CD4-positive, alpha-beta T cell (primary cell): ENCODE results near the gene LGR4. TPM values are rescaled to one million over a fixed set of nuclear protein-coding genes. Genes with fewer than 3 reads are reported as not detected.

ENCODE experiments used
- ATAC-seq: fragments of 200-7000 bp; cut with Tn5 transposase; one replicate; pipeline ENCODE4 v1.10.0; 2022; ENCODE audit warnings: mild to moderate bottlenecking; ENCODE audit not compliant: poor library complexity
- CTCF ChIA-PET: fragments of 350-600 bp; sonication (Branson Sonifier 250); formaldehyde crosslinking; loops from one replicate; lab custom pipeline; 2021; ENCODE audit warnings: antibody characterized with exemption, inconsistent platforms; lab: Charles Lee
- POLR2A ChIA-PET: fragments of 350-600 bp; sonication (Branson Sonifier 250); formaldehyde crosslinking; loops from one replicate; lab custom pipeline; 2021; ENCODE audit warnings: antibody characterized with exemption, inconsistent platforms; lab: Charles Lee
- DNase-seq, 14 experiments: peaks; one replicate each; pipeline ENCODE4 v3.0.0-alpha.2; 2013 to 2020; ENCODE audit warnings: mixed read lengths in 2 of 14
- H3K27ac ChIP-seq, 2 donors: one replicate each; pipeline versions ENCODE4 v1.5.1 to v1.7.0; 2013; ENCODE audit warnings: low read length in 2 of 2, low read depth in 1 of 2, mild to moderate bottlenecking in 1 of 2
- H3K27me3 ChIP-seq, 2 experiments: 1 replicate in 1 of 2; 2 replicates in 1 of 2; pipeline versions ENCODE4 v1.6.1 to v1.7.0; 2013; ENCODE audit warnings: low read length in 2 of 2, control low read depth in 1 of 2, mild to moderate bottlenecking in 1 of 2, moderate library complexity in 1 of 2; ENCODE audit not compliant: insufficient read depth in 2 of 2, control insufficient read depth in 1 of 2
- H3K36me3 ChIP-seq: one replicate; pipeline ENCODE4 v1.6.1; 2013; ENCODE audit warnings: low read length, control low read depth; ENCODE audit not compliant: insufficient read depth
- H3K4me1 ChIP-seq: one replicate; pipeline ENCODE4 v1.6.1; 2013; ENCODE audit warnings: low read length, control low read depth; ENCODE audit not compliant: insufficient read depth
- H3K4me3 ChIP-seq: one replicate; pipeline ENCODE4 v1.5.1; 2013; ENCODE audit warnings: mild to moderate bottlenecking, low read length, moderate library complexity
- H3K9me3 ChIP-seq, 2 experiments: 1 replicate in 1 of 2; 2 replicates in 1 of 2; pipeline versions ENCODE4 v1.6.1 to v1.7.0; 2013; ENCODE audit warnings: low read length in 2 of 2, mild to moderate bottlenecking in 2 of 2, control low read depth in 1 of 2, moderate library complexity in 1 of 2; ENCODE audit not compliant: control insufficient read depth in 1 of 2, insufficient read depth in 1 of 2
- H3K27ac Mint-ChIP-seq: one replicate; pipeline ENCODE4 v1.8.0; 2020; ENCODE audit warnings: mixed read lengths
- H3K27me3 Mint-ChIP-seq: one replicate; pipeline ENCODE4 v1.8.0; 2021; ENCODE audit warnings: mixed read lengths
- H3K36me3 Mint-ChIP-seq: one replicate; pipeline ENCODE4 v1.8.0; 2021; ENCODE audit warnings: low read depth, mixed read lengths
- H3K4me1 Mint-ChIP-seq: one replicate; pipeline ENCODE4 v1.8.0; 2021; ENCODE audit warnings: low read depth, mixed read lengths
- H3K4me3 Mint-ChIP-seq: one replicate; pipeline ENCODE4 v1.8.0; 2020; ENCODE audit warnings: mild to moderate bottlenecking, mixed read lengths
- H3K9me3 Mint-ChIP-seq: one replicate; pipeline ENCODE4 v1.8.0; 2020; ENCODE audit warnings: mixed read lengths
- CTCF ChIP-seq: fragments of 200-600 bp; IDR thresholded peaks from one replicate; pipeline ENCODE4 v1.8.0; 2022; ENCODE audit warnings: antibody characterized with exemption, mild to moderate bottlenecking
- intact Hi-C, 2 experiments: fragments of 100-400 bp; cut with DNase I in 1 of 2; cut with micrococcal nuclease in 1 of 2; formaldehyde crosslinking; loops; one replicate each; pipeline versions ENCODE4 v1.15.1 to v1.9.0; 2023 to 2025; cut with DNase I, micrococcal nuclease
- total RNA-seq, 174 experiments: library from RNA in 2 of 174; stranded (reverse) in 2 of 174; gene quantifications; one replicate each; pipeline ENCODE4 v1.2.3 and lab custom pipeline; 2021 to 2026

The LGR4 gene
- total RNA-seq, 2 experiments from 2014 or later = 0.69 to 0.87 TPM

GRCh38 chr11:27388869-27389268 is 83.7 kb downstream of the LGR4 start:
- ChIA-PET CTCF (no interaction called here), POLR2A (no interaction called here)
- Mint-ChIP-seq H3K4me3 (no peak overlapping the region), H3K4me1 (no peaks in the 10 kb centered on the region), H3K9me3 (no peaks in the 10 kb centered on the region), H3K27ac (no peak overlapping the region), H3K36me3 (no peaks in the 10 kb centered on the region), H3K27me3 (no peaks in the 10 kb centered on the region)
- Histone ChIP-seq H3K27me3 (no peaks in the 10 kb centered on the region), H3K9me3 (no peaks in the 10 kb centered on the region), H3K4me3 (no peak overlapping the region), H3K4me1 (no peaks in the 10 kb centered on the region), H3K36me3 (no peaks in the 10 kb centered on the region), H3K27ac (no peak overlapping the region)
- no peak for TF ChIP-seq CTCF
- ATAC-seq = no peak
- intact Hi-C loops = no loop called here
- DNase-seq = no peak

- Histone ChIP-seq H3K27me3 (no peaks in the 10 kb centered on the region), H3K4me3 (no peak overlapping the region), H3K27ac (no peak overlapping the region), H3K36me3 (no peaks in the 10 kb centered on the region), H3K4me1 (no peaks in the 10 kb centered on the region), H3K9me3 (no peaks in the 10 kb centered on the region)
- H3K27me3 Mint-ChIP-seq = no peaks in the 10 kb centered on the region
- H3K27ac Mint-ChIP-seq = no peak overlapping the region
- no peaks in the 10 kb centered on the region for H3K4me1 Mint-ChIP-seq
- DNase-seq = no peak
- ATAC-seq = no peak
- H3K4me3 Mint-ChIP-seq = no peak overlapping the region
- intact Hi-C loops = no loop called here
- TF ChIP-seq CTCF = no peak
- H3K9me3 Mint-ChIP-seq = no peaks in the 10 kb centered on the region
- ChIA-PET POLR2A (no interaction called here), CTCF (no interaction called here)
- no peaks in the 10 kb centered on the region for H3K36me3 Mint-ChIP-seq
These were observed 84.6 kb downstream of the LGR4 start for GRCh38 chr11:27388001-27388400.

GRCh38 chr11:27387362-27387761 is 85.2 kb downstream of the LGR4 start:
- no peak overlapping the region for H3K4me3 Mint-ChIP-seq
- DNase-seq (no peak), ATAC-seq (no peak)
- no peaks in the 10 kb centered on the region for H3K27me3 Mint-ChIP-seq
- ChIA-PET POLR2A (no interaction called here), CTCF (no interaction called here)
- no peak for TF ChIP-seq CTCF
- H3K27ac Mint-ChIP-seq = no peak overlapping the region
- intact Hi-C loops = no loop called here
- Histone ChIP-seq H3K4me1 (no peaks in the 10 kb centered on the region), H3K9me3 (no peaks in the 10 kb centered on the region), H3K27ac (no peak overlapping the region), H3K27me3 (no peaks in the 10 kb centered on the region), H3K4me3 (no peak overlapping the region), H3K36me3 (no peaks in the 10 kb centered on the region)
- H3K4me1 Mint-ChIP-seq = no peaks in the 10 kb centered on the region
- no peaks in the 10 kb centered on the region for H3K36me3 Mint-ChIP-seq
- H3K9me3 Mint-ChIP-seq = no peaks in the 10 kb centered on the region
